LNCAP (cell line): ENCODE results near the gene ANKRD44.

ENCODE experiments used
- TF ChIP-seq, protein P1 (sequence below): fragments of 450-650 bp; IDR thresholded peaks from 2 replicates; pipeline ENCODE4 v1.5.1; 2017; ENCODE audit warnings: mild to moderate bottlenecking

ANKRD44 gene

DNA sequence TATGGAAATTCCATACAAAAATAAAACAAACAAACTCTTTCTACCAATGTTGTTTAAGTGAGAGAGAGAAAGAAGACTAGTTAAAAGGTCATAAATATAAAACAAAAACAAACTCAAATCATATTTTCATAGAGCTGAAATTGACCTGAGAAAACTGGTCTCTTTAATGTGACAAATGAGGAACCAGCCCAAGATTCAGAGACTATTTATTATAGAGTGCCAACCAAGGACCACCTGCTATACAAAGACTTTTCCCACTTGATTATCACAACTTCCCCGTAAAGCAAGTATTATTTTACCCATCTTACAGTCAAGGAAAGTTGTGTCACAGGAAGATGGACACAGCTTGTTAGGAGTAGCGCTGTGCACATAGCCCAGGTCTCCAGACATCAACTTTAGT lies 13.3 kb downstream of the ANKRD44 start:
- TF ChIP-seq, protein P1, sequence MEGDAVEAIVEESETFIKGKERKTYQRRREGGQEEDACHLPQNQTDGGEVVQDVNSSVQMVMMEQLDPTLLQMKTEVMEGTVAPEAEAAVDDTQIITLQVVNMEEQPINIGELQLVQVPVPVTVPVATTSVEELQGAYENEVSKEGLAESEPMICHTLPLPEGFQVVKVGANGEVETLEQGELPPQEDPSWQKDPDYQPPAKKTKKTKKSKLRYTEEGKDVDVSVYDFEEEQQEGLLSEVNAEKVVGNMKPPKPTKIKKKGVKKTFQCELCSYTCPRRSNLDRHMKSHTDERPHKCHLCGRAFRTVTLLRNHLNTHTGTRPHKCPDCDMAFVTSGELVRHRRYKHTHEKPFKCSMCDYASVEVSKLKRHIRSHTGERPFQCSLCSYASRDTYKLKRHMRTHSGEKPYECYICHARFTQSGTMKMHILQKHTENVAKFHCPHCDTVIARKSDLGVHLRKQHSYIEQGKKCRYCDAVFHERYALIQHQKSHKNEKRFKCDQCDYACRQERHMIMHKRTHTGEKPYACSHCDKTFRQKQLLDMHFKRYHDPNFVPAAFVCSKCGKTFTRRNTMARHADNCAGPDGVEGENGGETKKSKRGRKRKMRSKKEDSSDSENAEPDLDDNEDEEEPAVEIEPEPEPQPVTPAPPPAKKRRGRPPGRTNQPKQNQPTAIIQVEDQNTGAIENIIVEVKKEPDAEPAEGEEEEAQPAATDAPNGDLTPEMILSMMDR = no peak

DNA sequence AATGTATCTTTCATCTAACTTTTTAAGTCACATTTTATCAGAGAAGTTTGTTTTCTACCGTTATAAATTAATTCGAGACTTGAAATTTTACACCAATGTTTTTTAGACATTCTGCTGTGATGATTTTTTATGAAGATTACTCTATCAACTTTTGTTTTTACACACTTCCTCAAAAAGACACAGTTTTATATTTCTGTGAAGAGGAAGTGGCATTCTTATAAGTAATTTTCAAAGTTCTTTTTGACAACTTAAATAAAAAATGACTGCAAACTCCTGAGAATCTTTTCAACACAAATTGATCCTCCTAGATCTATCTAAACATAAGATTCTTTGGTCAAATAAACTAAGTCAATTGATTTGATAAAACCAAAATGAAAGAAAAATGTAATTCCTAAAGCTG lies 13.7 kb downstream of the ANKRD44 start:
- TF ChIP-seq, protein P1 = no peak

DNA sequence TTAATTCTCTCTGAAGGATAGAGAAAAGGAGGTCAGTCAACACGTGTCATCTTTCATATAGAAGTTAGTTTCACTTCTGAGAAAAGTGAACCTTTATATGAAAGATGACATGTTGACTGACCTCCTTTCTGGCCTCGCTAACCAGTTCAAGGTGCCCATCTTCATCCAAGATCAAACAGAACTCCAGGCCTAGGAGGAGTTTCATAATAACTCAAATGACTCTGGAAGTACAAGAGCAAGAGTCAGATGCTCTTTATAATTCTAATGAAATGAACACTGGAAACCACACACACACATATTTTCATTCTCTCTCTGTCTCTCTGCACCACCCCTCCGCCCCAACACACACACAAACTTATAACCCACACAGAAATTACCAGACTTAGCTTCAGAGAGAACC lies 16.3 kb downstream of the ANKRD44 start:
- TF ChIP-seq, protein P1 = no peak

DNA sequence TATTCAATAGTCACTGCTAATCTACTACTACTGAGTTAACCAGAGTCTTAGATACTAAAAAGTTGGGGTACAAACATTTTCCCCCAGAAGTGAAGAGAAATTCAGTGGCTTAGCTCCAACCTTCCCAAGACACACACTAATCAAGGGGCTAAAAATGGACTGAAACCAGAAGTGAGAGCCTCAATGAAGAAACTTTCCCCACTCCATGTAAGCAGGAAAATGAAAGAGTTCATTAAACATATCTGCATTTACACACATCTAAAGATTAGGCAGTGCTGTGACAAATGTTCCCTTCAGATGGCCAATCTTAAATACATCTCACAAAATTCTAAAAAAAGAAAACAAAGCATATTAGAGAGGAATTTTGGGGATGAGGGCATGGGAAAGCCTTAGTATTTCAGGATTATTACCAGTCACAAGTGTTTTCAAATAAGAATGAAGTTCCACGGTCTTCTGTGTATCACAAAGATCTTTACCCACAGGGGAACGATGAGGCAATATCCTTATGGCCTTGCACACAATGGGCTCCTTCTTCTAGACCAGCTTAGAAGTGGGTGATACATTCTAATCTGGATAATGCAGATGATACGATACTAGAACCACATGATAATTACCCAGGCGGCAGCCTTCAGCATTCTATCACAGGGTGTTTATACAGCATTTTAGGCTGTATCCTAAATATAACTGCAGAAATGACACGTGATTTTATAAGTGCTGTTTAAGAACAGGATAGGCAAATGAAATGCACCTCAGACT lies 17.1 kb downstream of the ANKRD44 start:
- TF ChIP-seq, protein P1 = no peak

DNA sequence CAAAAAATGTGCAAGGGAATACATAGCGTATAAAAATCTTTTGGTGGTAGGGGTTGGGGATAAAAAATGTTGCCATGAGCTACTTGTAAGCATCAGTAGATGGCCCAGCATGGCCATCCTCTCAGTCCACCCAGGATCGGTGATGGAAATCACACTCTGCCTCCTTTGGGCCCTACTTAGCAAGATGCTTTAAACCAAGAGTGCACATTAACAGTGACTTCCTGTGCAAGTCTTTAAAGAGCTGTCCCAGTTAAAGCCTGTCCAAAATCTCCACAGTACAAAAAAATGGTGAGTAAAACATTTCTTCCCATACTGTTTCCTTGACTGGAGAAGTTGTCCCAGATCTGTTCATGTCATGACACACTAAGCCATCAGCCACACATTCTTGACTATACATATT lies 18.0 kb downstream of the ANKRD44 start:
- TF ChIP-seq, protein P1 = no peak

DNA sequence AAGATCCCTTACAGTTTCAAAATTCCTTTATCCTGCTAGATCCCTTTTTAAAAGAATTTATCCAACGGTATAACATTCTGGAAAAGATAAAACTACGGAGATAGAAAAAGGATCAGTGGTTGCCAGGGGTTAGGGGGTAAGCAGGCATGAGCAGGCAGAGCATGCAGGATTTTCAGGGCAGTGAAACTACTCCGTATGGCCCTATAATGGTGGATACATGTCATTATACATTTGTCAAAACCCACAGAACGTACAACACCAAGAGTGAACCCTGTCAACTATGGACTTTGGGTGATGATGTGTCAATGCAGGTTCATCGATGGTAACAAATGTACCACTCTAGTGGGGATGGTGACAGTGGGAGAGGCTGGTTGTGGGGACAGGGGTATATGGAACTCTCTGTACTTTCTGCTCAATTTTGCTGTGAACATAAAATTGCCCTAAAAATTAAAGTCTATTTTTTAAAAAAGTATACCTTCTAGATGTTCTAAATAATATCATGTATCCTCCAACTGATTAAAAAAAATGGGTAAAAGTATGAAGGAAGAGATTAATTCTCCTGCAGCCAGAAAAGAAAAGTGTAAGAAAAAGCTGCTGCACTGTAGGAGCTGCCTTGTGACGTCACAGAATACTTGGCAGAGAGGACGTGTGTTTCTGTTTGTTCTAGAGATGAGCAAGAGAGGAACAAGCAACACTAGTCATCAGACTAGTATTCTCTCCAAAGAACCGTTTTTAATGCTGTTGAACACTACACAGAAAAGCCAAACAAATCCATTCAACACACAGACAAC lies 23.6 kb downstream of the ANKRD44 start:
- TF ChIP-seq, protein P1 = no peak

DNA sequence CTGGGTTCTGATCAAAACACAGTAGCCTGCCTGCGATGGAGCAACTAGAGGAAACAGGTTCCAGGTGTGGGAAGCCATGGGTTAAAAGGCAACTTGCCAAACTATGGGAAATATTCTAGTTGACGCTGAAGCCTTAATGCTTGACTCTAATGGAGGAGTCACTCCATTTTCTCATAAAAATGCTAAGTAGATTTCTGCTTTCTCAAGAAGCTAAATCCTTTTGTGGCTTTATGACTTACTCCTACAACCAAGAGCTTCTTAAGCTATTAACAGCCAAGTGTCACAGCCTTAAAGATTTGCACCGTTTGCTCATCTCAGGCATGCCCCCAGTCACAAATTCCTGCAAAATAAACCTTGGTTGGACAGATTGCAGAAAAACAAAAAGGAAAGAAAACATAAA lies 25.2 kb downstream of the ANKRD44 start:
- TF ChIP-seq, protein P1 = no peak
